ENCODE data around the gene ADIPOR2.
"Not testable (repeated sequence)": the region's sequence is repeated elsewhere in the genome, so short reads cannot be mapped to it uniquely, and the experiment has no call there.

DNA sequence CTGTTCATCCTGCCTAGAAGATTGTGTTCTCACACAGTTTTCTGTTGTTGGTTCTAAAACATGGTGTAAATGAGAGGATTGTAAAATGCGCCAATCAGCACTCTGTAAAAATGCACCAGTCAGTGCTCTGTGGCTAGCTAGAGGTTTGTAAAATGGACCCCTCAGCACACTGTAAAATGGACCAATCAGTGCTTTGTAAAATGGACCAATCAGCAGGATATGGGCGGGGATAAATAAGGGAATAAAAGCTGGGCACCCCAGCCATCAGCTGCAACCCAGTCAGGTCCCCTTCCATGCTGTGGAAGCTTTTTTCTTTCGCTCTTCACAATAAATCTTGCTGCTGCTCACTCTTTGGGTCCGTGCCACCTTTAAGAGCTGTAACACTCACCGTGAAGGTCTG, 19.1 kb downstream of the ADIPOR2 start:
- not testable (repeated sequence) for TF ChIP-seq POLR2A (IDR thresholded peaks at IDR 0.05)
- TF ChIP-seq, protein P1, sequence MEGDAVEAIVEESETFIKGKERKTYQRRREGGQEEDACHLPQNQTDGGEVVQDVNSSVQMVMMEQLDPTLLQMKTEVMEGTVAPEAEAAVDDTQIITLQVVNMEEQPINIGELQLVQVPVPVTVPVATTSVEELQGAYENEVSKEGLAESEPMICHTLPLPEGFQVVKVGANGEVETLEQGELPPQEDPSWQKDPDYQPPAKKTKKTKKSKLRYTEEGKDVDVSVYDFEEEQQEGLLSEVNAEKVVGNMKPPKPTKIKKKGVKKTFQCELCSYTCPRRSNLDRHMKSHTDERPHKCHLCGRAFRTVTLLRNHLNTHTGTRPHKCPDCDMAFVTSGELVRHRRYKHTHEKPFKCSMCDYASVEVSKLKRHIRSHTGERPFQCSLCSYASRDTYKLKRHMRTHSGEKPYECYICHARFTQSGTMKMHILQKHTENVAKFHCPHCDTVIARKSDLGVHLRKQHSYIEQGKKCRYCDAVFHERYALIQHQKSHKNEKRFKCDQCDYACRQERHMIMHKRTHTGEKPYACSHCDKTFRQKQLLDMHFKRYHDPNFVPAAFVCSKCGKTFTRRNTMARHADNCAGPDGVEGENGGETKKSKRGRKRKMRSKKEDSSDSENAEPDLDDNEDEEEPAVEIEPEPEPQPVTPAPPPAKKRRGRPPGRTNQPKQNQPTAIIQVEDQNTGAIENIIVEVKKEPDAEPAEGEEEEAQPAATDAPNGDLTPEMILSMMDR (IDR thresholded peaks at IDR 0.05) = not testable (repeated sequence)

All from lower leg skin (tissue), 3 donors.